ENCODE data around the gene SHH.

DNA sequence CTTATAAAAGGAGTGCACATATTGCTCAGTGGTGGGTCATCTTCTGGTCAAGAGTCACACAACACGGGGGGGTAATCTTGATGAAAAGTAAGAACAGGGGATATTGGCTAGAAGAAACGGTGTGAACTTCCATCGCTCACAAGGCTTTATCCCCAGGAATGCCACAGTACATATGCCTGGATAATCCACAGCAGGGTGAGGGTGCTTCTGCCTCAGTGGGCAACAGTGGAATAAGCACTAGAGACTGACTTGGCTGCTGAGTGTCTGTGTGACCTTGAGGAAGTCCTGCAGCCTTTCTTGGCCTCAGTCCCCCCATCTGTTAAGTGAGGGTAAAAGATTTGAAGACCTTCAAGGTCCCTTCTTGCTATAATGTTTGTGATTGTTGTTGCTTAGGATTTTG, 44.9 kb upstream of the SHH start:
- TF ChIP-seq, protein P1, sequence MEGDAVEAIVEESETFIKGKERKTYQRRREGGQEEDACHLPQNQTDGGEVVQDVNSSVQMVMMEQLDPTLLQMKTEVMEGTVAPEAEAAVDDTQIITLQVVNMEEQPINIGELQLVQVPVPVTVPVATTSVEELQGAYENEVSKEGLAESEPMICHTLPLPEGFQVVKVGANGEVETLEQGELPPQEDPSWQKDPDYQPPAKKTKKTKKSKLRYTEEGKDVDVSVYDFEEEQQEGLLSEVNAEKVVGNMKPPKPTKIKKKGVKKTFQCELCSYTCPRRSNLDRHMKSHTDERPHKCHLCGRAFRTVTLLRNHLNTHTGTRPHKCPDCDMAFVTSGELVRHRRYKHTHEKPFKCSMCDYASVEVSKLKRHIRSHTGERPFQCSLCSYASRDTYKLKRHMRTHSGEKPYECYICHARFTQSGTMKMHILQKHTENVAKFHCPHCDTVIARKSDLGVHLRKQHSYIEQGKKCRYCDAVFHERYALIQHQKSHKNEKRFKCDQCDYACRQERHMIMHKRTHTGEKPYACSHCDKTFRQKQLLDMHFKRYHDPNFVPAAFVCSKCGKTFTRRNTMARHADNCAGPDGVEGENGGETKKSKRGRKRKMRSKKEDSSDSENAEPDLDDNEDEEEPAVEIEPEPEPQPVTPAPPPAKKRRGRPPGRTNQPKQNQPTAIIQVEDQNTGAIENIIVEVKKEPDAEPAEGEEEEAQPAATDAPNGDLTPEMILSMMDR (IDR thresholded peaks at IDR 0.05; ENCODE audit: low read length): no peak
- TF ChIP-seq EZH2 (optimal IDR thresholded peaks at IDR 0.05; ENCODE audit: low read depth, low read length): no peak
- no peak for TF ChIP-seq EZH2phosphoT487 (IDR thresholded peaks at IDR 0.05; ENCODE audit: low read length)

Data from MM.1S (cell line).